ENCODE data around the gene ZNF728. TPM values are rescaled to one million over a fixed set of nuclear protein-coding genes. Genes with fewer than 3 reads are reported as not detected.
A peak's percentile ranks its signal among the peaks of the same experiment; 100 is the strongest.
"Not testable (repeated sequence)": the region's sequence is repeated elsewhere in the genome, so short reads cannot be mapped to it uniquely, and the experiment has no call there.

Gene ZNF728
- total and polyA plus RNA-seq, 8 donors, result 0.18 to 0.44 (median 0.23) TPM; not detected in 2

DNA sequence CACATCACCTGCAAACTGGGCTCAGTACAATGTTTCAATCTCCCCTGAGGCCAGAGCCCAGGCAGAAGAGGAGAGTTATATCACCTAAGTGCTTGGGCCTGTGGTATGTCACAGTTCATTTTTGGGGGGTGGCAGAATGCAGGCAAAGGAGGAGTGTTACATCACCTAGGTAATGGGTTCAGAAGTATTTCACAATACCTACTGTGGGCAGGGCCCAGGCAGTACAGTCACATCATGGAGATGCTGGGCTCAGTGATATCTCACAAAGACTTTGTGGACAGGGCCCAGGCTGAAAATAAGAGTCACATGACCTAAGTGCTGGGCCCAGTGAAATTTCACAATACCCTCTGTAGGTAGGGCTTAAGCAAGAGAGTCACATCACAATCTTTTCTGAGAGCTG is 12.7 kb upstream of the ZNF728 start:
- ATAC-seq, result no peak
- DNase-seq, result no peak
- H3K27ac ChIP-seq, result no peak overlapping the region
- no peaks in the 10 kb centered on the region for H3K4me1 ChIP-seq
- no peak overlapping the region for H3K4me3 ChIP-seq
- no peaks in the 10 kb centered on the region for H3K27me3 ChIP-seq
- H3K9me3 ChIP-seq, result no peaks in the 10 kb centered on the region
- FAIRE-seq, result no peak
- TF ChIP-seq, protein P1, sequence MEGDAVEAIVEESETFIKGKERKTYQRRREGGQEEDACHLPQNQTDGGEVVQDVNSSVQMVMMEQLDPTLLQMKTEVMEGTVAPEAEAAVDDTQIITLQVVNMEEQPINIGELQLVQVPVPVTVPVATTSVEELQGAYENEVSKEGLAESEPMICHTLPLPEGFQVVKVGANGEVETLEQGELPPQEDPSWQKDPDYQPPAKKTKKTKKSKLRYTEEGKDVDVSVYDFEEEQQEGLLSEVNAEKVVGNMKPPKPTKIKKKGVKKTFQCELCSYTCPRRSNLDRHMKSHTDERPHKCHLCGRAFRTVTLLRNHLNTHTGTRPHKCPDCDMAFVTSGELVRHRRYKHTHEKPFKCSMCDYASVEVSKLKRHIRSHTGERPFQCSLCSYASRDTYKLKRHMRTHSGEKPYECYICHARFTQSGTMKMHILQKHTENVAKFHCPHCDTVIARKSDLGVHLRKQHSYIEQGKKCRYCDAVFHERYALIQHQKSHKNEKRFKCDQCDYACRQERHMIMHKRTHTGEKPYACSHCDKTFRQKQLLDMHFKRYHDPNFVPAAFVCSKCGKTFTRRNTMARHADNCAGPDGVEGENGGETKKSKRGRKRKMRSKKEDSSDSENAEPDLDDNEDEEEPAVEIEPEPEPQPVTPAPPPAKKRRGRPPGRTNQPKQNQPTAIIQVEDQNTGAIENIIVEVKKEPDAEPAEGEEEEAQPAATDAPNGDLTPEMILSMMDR (IDR thresholded peaks at IDR 0.05), result no peak
- no peaks in the 10 kb centered on the region for H3K36me3 ChIP-seq
- intact Hi-C loops (cut with DNase I), result no loop called here

- WGBS, 2 donors, result 33 to 37% methylated on average over 1 of the region's 1 CpG
These were observed 8.0 kb downstream of the ZNF728 start for GRCh38 chr19:22994957-22995356.

DNA sequence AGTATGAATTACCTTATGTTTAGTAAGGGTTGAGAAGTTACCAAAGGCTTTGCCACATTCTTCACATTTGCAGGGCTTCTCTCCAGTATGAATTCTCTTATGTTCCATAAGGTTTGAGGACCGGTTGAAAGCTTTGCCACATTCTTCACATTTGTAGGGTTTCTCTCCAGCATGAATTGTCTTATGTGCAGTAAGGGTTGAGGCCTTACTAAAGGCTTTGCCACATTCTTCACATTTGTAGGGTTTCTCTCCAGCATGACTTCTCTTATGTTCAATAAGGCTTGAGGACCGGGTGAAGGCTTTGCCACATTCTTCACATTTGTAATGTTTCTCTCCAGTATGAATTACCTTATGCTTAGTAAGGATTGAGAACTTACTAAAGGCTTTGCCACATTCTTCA is 26.7 kb downstream of the ZNF728 start:
- Histone ChIP-seq H3K4me3 (no peak overlapping the region), H3K36me3 (no peaks in the 10 kb centered on the region), H3K27me3 (no peaks in the 10 kb centered on the region), H3K4me1 (no peaks in the 10 kb centered on the region), H3K9me3 (no peaks in the 10 kb centered on the region), H3K27ac (no peak overlapping the region)
- WGBS, 2 donors, result 77 to 84% methylated on average over 2 of the region's 2 CpGs
- TF ChIP-seq, protein P1 (IDR thresholded peaks at IDR 0.05), result no peak
- FAIRE-seq (no peak), ATAC-seq (no peak), DNase-seq (no peak)
- intact Hi-C loops (cut with DNase I), result no loop called here

More at GRCh38 chr19:22994957-22995356, 8.0 kb downstream of the ZNF728 start:
- H3K4me3 ChIP-seq; intact Hi-C loops (cut with DNase I); FAIRE-seq; ATAC-seq; DNase-seq; H3K4me1 ChIP-seq; H3K9me3 ChIP-seq; H3K27ac ChIP-seq; H3K27me3 ChIP-seq; H3K36me3 ChIP-seq: not testable (repeated sequence)

- H3K27me3 ChIP-seq; H3K27ac ChIP-seq; intact Hi-C loops (cut with DNase I); H3K36me3 ChIP-seq; DNase-seq; FAIRE-seq; H3K4me3 ChIP-seq; ATAC-seq; H3K9me3 ChIP-seq; H3K4me1 ChIP-seq: not testable (repeated sequence)
- WGBS, 2 donors, result 34 to 56% methylated on average over 1 of the region's 1 CpG
These were observed 27.3 kb downstream of the ZNF728 start for GRCh38 chr19:22975546-22976136.

DNA sequence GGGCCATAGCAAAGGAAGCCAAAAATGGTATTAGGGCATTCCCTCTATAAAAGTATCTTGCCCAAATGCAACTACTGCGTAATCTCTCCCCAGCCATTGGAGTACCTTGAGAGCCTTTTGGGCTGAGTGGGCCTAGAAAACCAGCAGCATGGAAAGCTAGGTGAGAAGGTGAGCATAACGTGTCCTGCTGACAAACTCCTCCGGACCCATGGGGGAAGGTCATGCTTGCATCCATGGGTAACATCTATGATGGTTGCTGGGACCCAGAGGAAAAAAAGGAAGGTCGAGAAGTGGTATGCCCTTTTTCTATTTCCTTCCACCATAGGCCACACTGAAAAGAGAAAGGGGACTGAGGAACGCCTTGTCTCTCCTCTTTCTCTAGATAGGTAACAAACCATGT is 57.4 kb downstream of the ZNF728 start:
- TF ChIP-seq, protein P1 (IDR thresholded peaks at IDR 0.05), result no peak
- Histone ChIP-seq H3K36me3 (no peaks in the 10 kb centered on the region), H3K27me3 (no peaks in the 10 kb centered on the region), H3K4me1 (no peaks in the 10 kb centered on the region), H3K27ac (no peak overlapping the region), H3K4me3 (no peak overlapping the region), H3K9me3 (peaks cover 0 to 5% (median 0%) of the 10 kb centered on the region in 4 donors)
- ATAC-seq (no peak), FAIRE-seq (no peak), DNase-seq (no peak)
- intact Hi-C loops (cut with DNase I), result no loop called here
- WGBS, 2 donors, result 46 to 48% methylated on average over 5 of the region's 5 CpGs

DNA sequence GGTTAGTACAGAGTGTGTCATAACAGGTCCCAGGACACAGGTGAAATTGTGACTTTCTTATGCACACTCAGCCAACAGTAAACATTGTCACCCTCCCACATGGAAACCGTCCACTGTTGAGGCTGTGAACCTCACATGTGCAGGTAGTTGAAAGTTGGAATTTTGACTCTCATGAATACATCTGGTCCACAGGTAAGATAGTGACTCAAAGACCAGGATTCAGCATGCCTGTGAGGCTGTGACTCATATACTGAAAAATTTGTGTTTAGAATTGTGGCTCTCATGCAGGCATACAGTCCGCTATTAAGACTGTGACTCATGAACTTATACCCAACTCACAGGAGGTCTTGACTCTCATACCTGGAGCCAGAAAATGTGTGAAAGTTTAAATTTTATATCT is 67.8 kb downstream of the ZNF728 start:
- no peaks in the 10 kb centered on the region for H3K4me1 ChIP-seq
- no peaks in the 10 kb centered on the region for H3K9me3 ChIP-seq
- TF ChIP-seq, protein P1 (IDR thresholded peaks at IDR 0.05), result no peak
- 65 to 69% methylated on average over 2 of the region's 2 CpGs for WGBS, 2 donors
- H3K27me3 ChIP-seq, result no peaks in the 10 kb centered on the region
- no peak overlapping the region for H3K4me3 ChIP-seq
- intact Hi-C loops (cut with DNase I), result no loop called here
- ATAC-seq (no peak), DNase-seq (no peak), FAIRE-seq (no peak)
- H3K27ac ChIP-seq, result no peak overlapping the region
- H3K36me3 ChIP-seq, result no peaks in the 10 kb centered on the region

DNA sequence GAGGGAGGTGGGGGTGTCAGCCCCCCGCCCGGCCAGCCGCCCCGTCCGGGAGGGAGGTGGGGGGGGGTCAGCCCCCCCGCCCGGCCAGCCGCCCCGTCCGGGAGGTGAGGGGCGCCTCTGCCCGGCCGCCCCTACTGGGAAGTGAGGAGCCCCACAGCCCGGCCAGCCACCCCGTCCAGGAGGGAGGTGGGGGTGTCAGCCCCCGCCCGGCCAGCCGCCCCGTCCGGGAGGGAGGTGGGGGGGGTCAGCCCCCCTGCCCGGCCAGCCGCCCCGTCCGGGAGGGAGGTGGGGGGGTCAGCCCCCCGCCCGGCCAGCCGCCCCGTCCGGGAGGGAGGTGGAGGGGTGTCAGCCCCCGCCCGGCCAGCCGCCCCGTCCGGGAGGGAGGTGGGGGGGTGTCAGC is 75.4 kb downstream of the ZNF728 start:
- H3K4me1 ChIP-seq; FAIRE-seq; H3K9me3 ChIP-seq; ATAC-seq; H3K4me3 ChIP-seq; H3K27me3 ChIP-seq; H3K27ac ChIP-seq; intact Hi-C loops (cut with DNase I); H3K36me3 ChIP-seq: not testable (repeated sequence)
- DNase-seq, result peak in 1 of 6 donors; percentile 69
- WGBS, 2 donors, result 93 to 100% methylated on average over 6 to 24 of the region's 34 CpGs

- intact Hi-C loops (cut with DNase I); H3K9me3 ChIP-seq; DNase-seq; H3K4me1 ChIP-seq; H3K27ac ChIP-seq; ATAC-seq; H3K36me3 ChIP-seq; FAIRE-seq; H3K27me3 ChIP-seq; H3K4me3 ChIP-seq: not testable (repeated sequence)
- WGBS, 2 donors, result 95 to 98% methylated on average over 21 to 41 of the region's 41 CpGs
These were observed 77.8 kb downstream of the ZNF728 start for GRCh38 chr19:22925181-22925580.

All from pancreas (tissue), 10 donors.